Fibroblast of lung (primary cell): Measurements from ENCODE around the gene MT1G. TPM values are rescaled to one million over a fixed set of nuclear protein-coding genes. Genes with fewer than 3 reads are reported as not detected.

ENCODE experiments used
- DNase-seq, 2 donors: peaks; one replicate each; pipeline versions ENCODE4 v3.0.0 to v3.0.0-alpha.2; 2010; ENCODE audit warnings: low read depth in 2 of 2
- H2AFZ ChIP-seq: 2 replicates; pipeline ENCODE4 v1.5.1; 2012; ENCODE audit warnings: low read length, control low read depth, inconsistent platforms
- H3K27ac ChIP-seq: 2 replicates; pipeline ENCODE4 v1.5.1; 2011; ENCODE audit warnings: low read length, control low read depth; ENCODE audit not compliant: insufficient read depth
- H3K27me3 ChIP-seq: 2 replicates; pipeline ENCODE4 v1.5.1; 2011; ENCODE audit warnings: mild to moderate bottlenecking, low read length; ENCODE audit not compliant: control insufficient read depth, insufficient read depth
- H3K36me3 ChIP-seq: 2 replicates; pipeline ENCODE4 v1.5.1; 2011; ENCODE audit warnings: low read length; ENCODE audit not compliant: control insufficient read depth, insufficient read depth
- H3K4me1 ChIP-seq: 2 replicates; pipeline ENCODE4 v1.5.1; 2011; ENCODE audit warnings: low read length; ENCODE audit not compliant: control insufficient read depth, insufficient read depth; ENCODE audit errors: extremely low read depth
- H3K4me2 ChIP-seq: 2 replicates; pipeline ENCODE4 v1.5.1; 2011; ENCODE audit warnings: low read length, control low read depth; ENCODE audit not compliant: insufficient read depth; ENCODE audit errors: extremely low read depth
- H3K4me3 ChIP-seq, 4 experiments: fragments of 200-600 bp in 1 of 4; sonication (generic) in 1 of 4; replicated peaks in 1 of 4; 2 replicates each; pipeline ENCODE4 v1.5.1; 2011 to 2016; ENCODE audit warnings: low read length in 4 of 4, low read depth in 3 of 4, mild to moderate bottlenecking in 3 of 4, control low read depth in 2 of 4, inconsistent platforms in 1 of 4, mixed read lengths in 1 of 4; ENCODE audit not compliant: insufficient read depth in 1 of 4; ENCODE audit errors: control extremely low read depth in 1 of 4
- H3K79me2 ChIP-seq: 2 replicates; pipeline ENCODE4 v1.5.1; 2012; ENCODE audit warnings: mild to moderate bottlenecking, low read length, inconsistent platforms; ENCODE audit not compliant: control insufficient read depth, insufficient read depth
- H3K9ac ChIP-seq: 2 replicates; pipeline ENCODE4 v1.5.1; 2011; ENCODE audit warnings: mild to moderate bottlenecking, low read length, control low read depth; ENCODE audit not compliant: insufficient read depth
- H3K9me3 ChIP-seq: 2 replicates; pipeline ENCODE4 v1.5.1; 2012; ENCODE audit warnings: low read depth, low read length; ENCODE audit not compliant: control insufficient read depth, insufficient read depth
- H4K20me1 ChIP-seq: 2 replicates; pipeline ENCODE4 v1.5.1; 2011; ENCODE audit warnings: low read length; ENCODE audit not compliant: control insufficient read depth, insufficient read depth; ENCODE audit errors: extremely low read depth
- EZH2 ChIP-seq: IDR thresholded peaks from 2 replicates; pipeline ENCODE4 v1.5.1; 2012; ENCODE audit warnings: low read length, control low read depth, mild to moderate bottlenecking; ENCODE audit errors: missing control alignments
- polyA plus RNA-seq, 2 donors: library from polyadenylated mRNA; depleted of rRNA in 1 of 2; stranded (reverse) in 1 of 2; unstranded in 1 of 2; fragments of >200 nt; gene quantifications; 2 replicates each; pipeline ENCODE4 v1.2.1, GENCODE V29; 2011 to 2012; ENCODE audit warnings: missing spikeins in 1 of 2
- total RNA-seq: library from RNA; depleted of rRNA; stranded (reverse); fragments of >200 nt; gene quantifications from 2 replicates; pipeline ENCODE4 v1.2.1, GENCODE V29; 2014
- TF ChIP-seq, protein P1 (sequence below), 2 donors: IDR thresholded peaks in 1 of 2; conservative IDR thresholded peaks in 1 of 2; 1 replicate in 1 of 2; 2 replicates in 1 of 2; pipeline ENCODE4 v1.5.1; 2011 to 2012; ENCODE audit warnings: low read length in 2 of 2, control low read depth in 1 of 2, inconsistent platforms in 1 of 2, low read depth in 1 of 2, mild to moderate bottlenecking in 1 of 2

Gene MT1G
- total and polyA plus RNA-seq, 2 donors (not counting 1 experiment from before 2014, with no cell fraction given): 5.7 to 11.6 TPM

DNA sequence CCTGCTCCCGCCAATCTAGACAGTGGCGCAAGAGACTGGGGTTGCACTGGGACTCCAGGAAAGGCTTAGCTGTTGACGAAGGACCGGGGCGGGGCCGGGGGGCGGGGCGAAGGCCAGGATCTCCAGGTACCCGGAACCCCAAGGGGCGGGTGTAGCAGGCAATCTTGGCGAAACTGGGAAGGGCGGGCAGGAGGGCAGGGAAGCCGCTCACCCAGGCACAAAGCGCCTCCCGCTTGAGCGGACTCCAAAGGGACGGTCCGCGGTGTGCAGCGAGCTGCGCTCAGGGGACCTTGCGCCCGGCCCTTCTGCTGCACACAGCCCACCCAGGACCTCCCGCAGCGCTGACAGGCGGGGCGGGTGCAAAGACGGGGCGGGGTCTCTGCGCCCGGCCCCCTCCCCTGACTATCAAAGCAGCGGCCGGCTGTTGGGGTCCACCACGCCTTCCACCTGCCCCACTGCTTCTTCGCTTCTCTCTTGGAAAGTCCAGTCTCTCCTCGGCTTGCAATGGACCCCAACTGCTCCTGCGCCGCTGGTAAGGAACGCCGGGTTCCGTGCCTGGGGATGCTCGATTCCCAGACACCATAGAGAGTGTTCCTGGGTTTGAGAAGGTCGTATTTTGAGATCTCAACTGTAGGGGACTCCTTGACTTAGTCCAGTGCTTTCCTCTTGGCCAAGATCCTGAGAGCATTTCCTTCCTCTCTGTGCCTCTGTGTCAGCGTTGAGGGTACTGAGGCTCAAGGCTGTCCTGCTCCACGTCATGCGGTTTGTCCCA is 10.1 kb downstream of the MT1G start, which contains the start of gene MT1F:
TSS of gene MT1F (plus strand) at position 405 of the 772 bp plus-strand sequence. CDS start at position 505, 100 bp downstream.
- no peaks in the 10 kb centered on the region for H3K4me1 ChIP-seq
- H3K9ac ChIP-seq: no peak within 1 kb of the TSS
- TF ChIP-seq, protein P1, sequence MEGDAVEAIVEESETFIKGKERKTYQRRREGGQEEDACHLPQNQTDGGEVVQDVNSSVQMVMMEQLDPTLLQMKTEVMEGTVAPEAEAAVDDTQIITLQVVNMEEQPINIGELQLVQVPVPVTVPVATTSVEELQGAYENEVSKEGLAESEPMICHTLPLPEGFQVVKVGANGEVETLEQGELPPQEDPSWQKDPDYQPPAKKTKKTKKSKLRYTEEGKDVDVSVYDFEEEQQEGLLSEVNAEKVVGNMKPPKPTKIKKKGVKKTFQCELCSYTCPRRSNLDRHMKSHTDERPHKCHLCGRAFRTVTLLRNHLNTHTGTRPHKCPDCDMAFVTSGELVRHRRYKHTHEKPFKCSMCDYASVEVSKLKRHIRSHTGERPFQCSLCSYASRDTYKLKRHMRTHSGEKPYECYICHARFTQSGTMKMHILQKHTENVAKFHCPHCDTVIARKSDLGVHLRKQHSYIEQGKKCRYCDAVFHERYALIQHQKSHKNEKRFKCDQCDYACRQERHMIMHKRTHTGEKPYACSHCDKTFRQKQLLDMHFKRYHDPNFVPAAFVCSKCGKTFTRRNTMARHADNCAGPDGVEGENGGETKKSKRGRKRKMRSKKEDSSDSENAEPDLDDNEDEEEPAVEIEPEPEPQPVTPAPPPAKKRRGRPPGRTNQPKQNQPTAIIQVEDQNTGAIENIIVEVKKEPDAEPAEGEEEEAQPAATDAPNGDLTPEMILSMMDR (conservative IDR thresholded peaks at IDR 0.05 in 1 of 2, IDR thresholded peaks at IDR 0.05 in 1 of 2; ENCODE audit: low read depth in 1 of 2, low read length in 2 of 2): no peak
- no peak for TF ChIP-seq EZH2
- no peaks in the 10 kb centered on the region for H3K79me2 ChIP-seq
- peaks cover 28% of the 10 kb centered on the region for H3K27me3 ChIP-seq
- peak; percentile 7 to 14 for DNase-seq
- H3K36me3 ChIP-seq: no peaks in the 10 kb centered on the region
- no peaks in the 10 kb centered on the region for H4K20me1 ChIP-seq
- no peaks in the 10 kb centered on the region for H3K9me3 ChIP-seq
- no peak within 1 kb of the TSS for H3K27ac ChIP-seq
- H3K4me2 ChIP-seq: peak within 1 kb of the TSS; percentile 75
- H3K4me3 ChIP-seq: peak within 1 kb of the TSS; percentile 3 to 42 (median 18)
- H2AFZ ChIP-seq: peak within 1 kb of the TSS; percentile 37

DNA sequence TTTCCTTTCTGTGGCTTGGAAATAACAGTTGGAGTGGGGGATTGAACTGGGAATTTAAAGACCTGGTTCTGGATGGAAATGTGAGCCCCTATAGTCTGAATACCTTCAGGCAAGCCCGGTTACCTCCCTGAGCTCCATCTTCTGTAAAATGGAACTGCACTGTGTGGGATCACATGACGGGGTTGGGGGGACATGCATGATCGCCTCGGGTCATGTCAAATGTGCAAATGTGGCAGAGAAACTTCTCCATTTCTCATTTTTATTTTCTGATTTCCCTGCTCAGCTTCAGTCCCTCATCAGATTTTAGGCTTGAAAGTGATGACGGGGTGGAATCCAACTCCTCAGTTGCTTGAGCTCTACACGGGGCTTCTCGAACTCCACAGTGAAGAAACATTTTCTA is 14.6 kb downstream of the MT1G start:
- no peak overlapping the region for H3K4me2 ChIP-seq
- H3K27me3 ChIP-seq: peaks cover 19% of the 10 kb centered on the region
- H3K27ac ChIP-seq: no peak overlapping the region
- no peaks in the 10 kb centered on the region for H4K20me1 ChIP-seq
- no peaks in the 10 kb centered on the region for H3K4me1 ChIP-seq
- TF ChIP-seq EZH2: no peak
- TF ChIP-seq, protein P1 (conservative IDR thresholded peaks at IDR 0.05 in 1 of 2, IDR thresholded peaks at IDR 0.05 in 1 of 2; ENCODE audit: low read depth in 1 of 2, low read length in 2 of 2): no peak
- no peaks in the 10 kb centered on the region for H3K79me2 ChIP-seq
- H3K9me3 ChIP-seq: no peaks in the 10 kb centered on the region
- H3K4me3 ChIP-seq: no peak overlapping the region
- no peak overlapping the region for H2AFZ ChIP-seq
- no peak for DNase-seq
- no peaks in the 10 kb centered on the region for H3K36me3 ChIP-seq
- no peak overlapping the region for H3K9ac ChIP-seq

DNA sequence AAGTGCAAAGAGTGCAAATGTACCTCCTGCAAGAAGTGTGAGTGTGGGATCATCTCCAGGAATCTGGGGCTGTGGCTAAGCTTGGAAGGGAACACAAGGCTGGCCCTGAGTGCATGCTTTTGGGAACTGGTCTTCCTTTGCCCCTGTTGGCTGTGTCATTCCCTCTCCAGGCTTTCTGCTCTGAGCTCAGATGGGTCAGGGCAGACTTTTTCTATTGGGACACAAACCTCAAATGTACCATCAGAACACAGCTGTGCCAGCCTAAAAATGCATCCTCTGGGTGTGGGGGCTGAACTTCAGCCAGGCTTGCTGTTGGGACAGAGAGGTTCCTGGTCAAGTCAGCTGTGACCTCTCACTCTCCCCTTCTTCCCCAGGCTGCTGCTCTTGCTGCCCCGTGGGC is 15.3 kb downstream of the MT1G start:
- Histone ChIP-seq H3K27me3 (peaks cover 20% of the 10 kb centered on the region), H3K79me2 (no peaks in the 10 kb centered on the region), H4K20me1 (no peaks in the 10 kb centered on the region), H3K36me3 (no peaks in the 10 kb centered on the region), H3K4me1 (no peaks in the 10 kb centered on the region), H3K4me3 (no peak overlapping the region), H3K27ac (no peak overlapping the region), H3K9ac (no peak overlapping the region), H3K4me2 (no peak overlapping the region), H3K9me3 (no peaks in the 10 kb centered on the region), H2AFZ (no peak overlapping the region)
- TF ChIP-seq, protein P1 (conservative IDR thresholded peaks at IDR 0.05 in 1 of 2, IDR thresholded peaks at IDR 0.05 in 1 of 2; ENCODE audit: low read depth in 1 of 2, low read length in 2 of 2): no peak
- no peak for DNase-seq
